HG02852 (cell line): ENCODE data around the gene ATG4D.
A peak's percentile ranks its signal among the peaks of the same experiment; 100 is the strongest.
"Not testable (repeated sequence)": the region's sequence is repeated elsewhere in the genome, so short reads cannot be mapped to it uniquely, and the experiment has no call there.

Source experiments
- ATAC-seq: cut with Tn5 transposase; IDR thresholded peaks from one replicate; pipeline ENCODE4 v1.9.1; 2021; ENCODE audit warnings: mild to moderate bottlenecking, moderate library complexity; ENCODE audit not compliant: unreplicated experiment

Gene ATG4D

GRCh38 chr19:10573793-10574192 lies 30.1 kb downstream of the ATG4D start:
- ATAC-seq: not testable (repeated sequence)

GRCh38 chr19:10574462-10574861 lies 30.8 kb downstream of the ATG4D start:
- ATAC-seq: no peak

- no peak for ATAC-seq
Observed at GRCh38 chr19:10575011-10575716, 31.5 kb downstream of the ATG4D start.

GRCh38 chr19:10577951-10578350 lies 34.2 kb downstream of the ATG4D start:
- no peak for ATAC-seq

GRCh38 chr19:10580979-10581631 lies 37.4 kb downstream of the ATG4D start:
- ATAC-seq: no peak

GRCh38 chr19:10582091-10582490 lies 38.4 kb downstream of the ATG4D start:
- no peak for ATAC-seq

DNA sequence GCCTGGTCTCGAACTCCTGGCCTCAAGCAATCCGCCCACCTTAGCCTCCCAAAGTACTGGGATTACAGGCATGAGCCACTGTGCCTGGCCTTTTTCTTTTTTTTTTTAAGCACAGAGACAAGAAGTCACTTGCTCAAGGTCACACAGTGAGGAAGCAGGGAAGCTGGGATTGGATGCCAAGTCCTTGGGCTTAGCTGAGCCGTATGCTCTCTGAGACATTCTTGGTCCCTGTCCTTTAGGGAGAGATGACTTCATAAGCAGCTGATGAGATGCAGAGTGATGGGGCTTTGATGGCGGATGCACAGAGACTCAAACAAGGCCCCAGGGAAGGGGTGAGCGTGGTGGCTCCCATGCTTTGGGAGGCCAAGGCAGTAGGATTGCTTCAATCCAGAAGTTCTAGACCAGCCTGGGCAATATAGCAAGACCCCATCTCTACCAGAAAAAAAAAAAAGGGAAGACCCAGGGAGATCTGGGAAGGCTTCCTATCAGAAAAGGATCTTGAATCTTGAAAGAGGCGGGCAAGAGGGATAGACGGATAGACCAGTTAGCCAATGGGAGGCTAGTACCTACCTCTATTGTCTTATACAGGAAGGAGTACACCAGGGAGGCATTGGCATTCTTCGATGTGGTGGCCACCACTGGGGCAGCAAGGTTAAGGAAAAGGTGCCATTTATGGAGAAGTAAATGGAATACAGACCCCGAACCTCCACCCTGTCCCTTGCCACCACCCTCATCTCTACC lies 39.5 kb downstream of the ATG4D start:
- ATAC-seq: no peak

DNA sequence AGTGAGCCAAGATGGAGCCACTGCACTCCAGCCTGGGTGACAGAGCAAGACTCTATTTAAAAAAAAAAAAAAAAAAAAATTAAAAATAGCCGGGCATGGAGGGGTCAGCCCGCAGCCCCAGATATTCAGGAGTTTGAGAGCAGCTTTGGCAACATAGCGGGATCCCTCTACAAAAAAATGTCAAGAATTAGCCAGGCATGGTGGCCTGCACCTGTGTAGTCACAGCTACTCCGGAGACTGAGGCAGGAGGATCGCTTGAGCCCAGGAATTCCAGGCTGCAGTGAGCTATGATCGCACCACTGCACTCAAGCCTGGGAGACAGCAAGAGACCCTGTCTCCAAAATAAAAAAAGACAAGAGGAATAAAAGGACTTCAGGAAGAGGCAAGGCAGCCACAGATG lies 42.7 kb downstream of the ATG4D start:
- no peak for ATAC-seq

GRCh38 chr19:10587022-10587838 lies 43.5 kb downstream of the ATG4D start, which contains the start of gene AP1M2:
Gene AP1M2, minus strand, starts transcription at chr19:10587312. Its CDS starts 81 bp downstream, at chr19:10587231.
- no peak for ATAC-seq

GRCh38 chr19:10587839-10588150 lies 44.1 kb downstream of the ATG4D start:
- ATAC-seq: no peak

DNA sequence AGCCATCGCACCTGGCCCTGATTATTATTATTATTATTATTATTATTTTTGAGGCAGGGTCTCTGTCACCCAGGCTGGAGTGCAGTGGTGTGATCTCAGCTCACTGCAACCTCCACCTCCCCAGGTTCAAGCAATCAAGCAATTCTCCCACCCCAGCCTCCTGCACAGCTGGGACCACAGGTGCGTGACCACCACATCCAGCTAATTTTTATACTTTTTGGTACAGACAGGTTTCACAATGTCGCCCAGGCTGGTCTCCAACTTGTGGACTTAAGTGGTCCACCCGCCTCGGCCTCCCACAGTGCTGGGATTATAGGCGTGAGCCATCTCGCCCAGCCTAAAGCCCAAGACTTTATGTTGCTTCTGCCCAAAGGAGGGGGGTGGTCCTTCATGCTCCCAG lies 49.4 kb downstream of the ATG4D start:
- ATAC-seq: no peak

DNA sequence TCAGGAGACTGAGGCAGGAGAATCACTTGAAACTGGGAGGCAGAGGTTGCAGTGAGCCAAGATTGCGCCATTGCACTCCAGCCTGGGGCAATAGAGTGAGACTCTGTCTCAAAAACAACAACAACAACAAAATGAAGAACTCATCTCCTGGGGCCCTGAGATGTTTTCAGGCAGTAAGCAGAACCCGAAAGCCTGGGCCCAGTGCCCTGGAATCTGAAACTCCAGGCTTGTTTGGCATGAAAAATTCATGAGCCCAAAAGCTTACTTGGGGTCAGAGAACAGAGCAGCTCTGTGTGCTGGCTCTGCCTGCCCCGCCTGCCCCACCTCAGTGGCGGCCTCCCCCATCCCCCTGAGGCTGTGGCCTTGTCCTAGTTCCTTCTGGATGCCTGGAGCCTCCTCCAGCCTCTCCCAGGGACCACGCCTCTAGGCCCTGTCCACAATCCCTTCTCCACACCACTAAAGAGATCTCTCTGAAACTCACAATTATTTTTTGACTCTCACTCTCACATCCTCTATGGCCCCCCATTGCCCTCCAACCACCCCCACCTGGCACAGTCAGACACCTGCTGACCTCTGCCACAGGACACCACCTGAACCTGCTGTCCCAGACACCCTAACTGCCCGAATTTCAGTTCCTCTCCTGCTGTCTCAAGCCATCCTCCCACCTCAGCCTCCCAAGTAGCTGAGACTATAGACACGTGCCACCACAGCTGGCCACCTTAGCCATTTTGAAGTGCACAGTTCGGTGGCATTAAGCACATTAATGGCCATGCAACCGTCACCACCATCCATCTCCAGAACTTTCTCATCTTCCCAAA lies 50.3 kb downstream of the ATG4D start:
- ATAC-seq: no peak

DNA sequence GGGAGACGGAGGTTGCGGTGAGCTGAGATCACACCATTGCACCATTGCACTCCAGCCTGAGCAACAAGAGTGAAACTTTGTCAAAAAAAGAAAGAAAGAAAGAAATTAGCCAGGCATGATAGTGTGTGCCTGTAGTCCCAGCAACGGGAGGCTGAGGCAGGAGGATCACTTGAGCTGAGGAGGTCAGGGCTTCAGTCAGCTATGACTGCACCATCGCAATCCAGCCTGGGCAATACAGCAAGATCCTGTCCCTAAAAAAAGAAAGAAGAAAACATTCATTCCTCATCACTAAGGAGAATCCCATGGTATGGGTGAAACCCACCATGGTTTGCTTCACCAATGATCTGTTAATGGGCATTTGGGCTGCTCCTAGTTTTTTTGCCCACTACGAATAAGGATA lies 56.4 kb downstream of the ATG4D start:
- ATAC-seq: no peak

- ATAC-seq: no peak
Observed at GRCh38 chr19:10601999-10602329, 58.3 kb downstream of the ATG4D start.

DNA sequence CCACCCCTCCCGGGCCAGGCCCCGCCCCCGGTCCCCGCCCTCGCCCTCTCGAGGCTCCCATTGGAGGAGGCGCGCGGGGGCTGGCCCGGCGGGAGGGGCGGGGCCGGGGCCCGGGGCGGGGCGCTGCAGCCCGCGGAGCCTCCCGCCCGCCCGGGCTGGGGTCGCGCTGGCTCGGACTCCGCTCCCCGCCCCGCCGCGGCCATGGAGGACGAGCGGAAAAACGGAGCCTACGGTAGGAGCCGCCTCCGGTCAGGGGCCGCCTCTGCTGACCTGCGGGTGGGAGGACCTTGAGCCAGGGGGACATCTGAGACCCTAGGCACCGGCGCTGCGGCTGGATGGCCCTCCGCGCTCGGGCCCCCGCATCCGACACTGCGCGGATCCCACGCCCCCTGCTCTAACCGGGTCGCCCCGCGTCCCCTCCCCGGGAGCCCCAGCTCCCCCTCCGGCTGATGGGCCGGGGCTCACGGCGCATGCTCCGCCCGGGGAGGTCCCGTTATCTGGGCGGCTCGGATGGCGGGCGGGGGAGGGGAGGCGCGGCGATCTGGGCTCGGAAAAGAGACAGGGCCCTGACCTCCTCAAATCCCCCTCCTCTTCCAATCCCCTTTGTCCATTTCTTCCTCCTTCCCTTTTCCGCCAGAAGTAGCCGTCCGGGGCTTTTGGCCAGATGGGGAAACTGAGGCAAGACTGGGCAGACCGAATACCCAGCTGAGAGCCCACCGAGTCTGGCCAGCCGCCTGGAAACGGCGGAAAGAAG lies 58.8 kb downstream of the ATG4D start:
- ATAC-seq: peak; percentile 48
